HCEC 1CT (cell line): ENCODE measurements around the gene RASSF10.
"Not testable (repeated sequence)": the region's sequence is repeated elsewhere in the genome, so short reads cannot be mapped to it uniquely, and the experiment has no call there.

Experiments
- DNase-seq: peaks from one replicate; pipeline ENCODE4 v3.0.0-alpha.2; 2017

RASSF10 gene

GRCh38 chr11:13029872-13030271 is 20.8 kb downstream of the RASSF10 start:
- DNase-seq, result no peak

- DNase-seq, result no peak
These were observed 21.7 kb downstream of the RASSF10 start for GRCh38 chr11:13030857-13031256.

- DNase-seq, result no peak
These were observed 22.2 kb downstream of the RASSF10 start for GRCh38 chr11:13031349-13031748.

GRCh38 chr11:13033760-13034533 is 24.8 kb downstream of the RASSF10 start:
- no peak for DNase-seq

- DNase-seq, result no peak
These were observed 26.6 kb downstream of the RASSF10 start for GRCh38 chr11:13035711-13036110.

GRCh38 chr11:13036235-13036634 is 27.1 kb downstream of the RASSF10 start:
- no peak for DNase-seq

- DNase-seq, result no peak
These were observed 29.2 kb downstream of the RASSF10 start for GRCh38 chr11:13038366-13038765.

GRCh38 chr11:13039126-13039525 is 30.0 kb downstream of the RASSF10 start:
- no peak for DNase-seq

GRCh38 chr11:13040969-13041561 is 31.9 kb downstream of the RASSF10 start:
- no peak for DNase-seq

GRCh38 chr11:13042873-13043342 is 33.8 kb downstream of the RASSF10 start:
- DNase-seq, result no peak

- no peak for DNase-seq
These were observed 35.0 kb downstream of the RASSF10 start for GRCh38 chr11:13043912-13044628.

- DNase-seq, result not testable (repeated sequence)
These were observed 36.0 kb downstream of the RASSF10 start for GRCh38 chr11:13045089-13045488.

GRCh38 chr11:13045734-13046133 is 36.6 kb downstream of the RASSF10 start:
- DNase-seq, result no peak

GRCh38 chr11:13046637-13047570 is 37.8 kb downstream of the RASSF10 start:
- DNase-seq, result no peak

- DNase-seq, result no peak
These were observed 38.8 kb downstream of the RASSF10 start for GRCh38 chr11:13047884-13048283.

- DNase-seq, result no peak
These were observed 42.1 kb downstream of the RASSF10 start for GRCh38 chr11:13051257-13051656.

- no peak for DNase-seq
These were observed 43.0 kb downstream of the RASSF10 start for GRCh38 chr11:13052130-13052571.

GRCh38 chr11:13053255-13053917 is 44.3 kb downstream of the RASSF10 start:
- peak; percentile 7 for DNase-seq

GRCh38 chr11:13054278-13054677 is 45.2 kb downstream of the RASSF10 start:
- peak; percentile 15 for DNase-seq

GRCh38 chr11:13055200-13055599 is 46.1 kb downstream of the RASSF10 start:
- DNase-seq, result no peak

GRCh38 chr11:13061294-13061990 is 52.3 kb downstream of the RASSF10 start:
- no peak for DNase-seq
